A549 (cell line): ENCODE measurements around the gene SYP. TPM values are rescaled to one million over a fixed set of nuclear protein-coding genes. Genes with fewer than 3 reads are reported as not detected.
"Not testable (repeated sequence)": the region's sequence is repeated elsewhere in the genome, so short reads cannot be mapped to it uniquely, and the experiment has no call there.

ENCODE experiments used
- ATAC-seq, 2 experiments: fragments of 200-7000 bp in 1 of 2; fragments of >200 bp in 1 of 2; cut with Nextera tagmentation in 1 of 2; cut with Tn5 transposase in 1 of 2; 3 replicates each; pipeline versions ENCODE4 v1.8.0 to v1.9.1; 2018 to 2020; ENCODE audit warnings: mild to moderate bottlenecking in 1 of 2, moderate library complexity in 1 of 2
- CTCF ChIA-PET: fragments of 300-600 bp; sonication (Branson Sonifier 250); formaldehyde crosslinking; extraction: SDS; loops from one replicate; lab custom pipeline; 2021; ENCODE audit warnings: antibody characterized with exemption, inconsistent platforms; lab: Yijun Ruan, JAX
- POLR2A ChIA-PET: fragments of 350-600 bp; formaldehyde crosslinking; extraction: SDS; loops from one replicate; lab custom pipeline; 2021; ENCODE audit warnings: antibody characterized with exemption, inconsistent platforms; lab: Yijun Ruan, JAX
- DNase-seq, 2 experiments: peaks; one replicate each; pipeline versions ENCODE4 v3.0.0 to v3.0.0-alpha.2; 2011 to 2016; ENCODE audit warnings: low read depth in 1 of 2, low spot score in 1 of 2
- FAIRE-seq: peaks from 2 replicates; lab custom pipeline; 2011; peaks lifted over from hg19 to GRCh38; lab: Jason Lieb, UNC
- H3K27ac ChIP-seq, 2 experiments: fragments of >200 bp; sonication (Bioruptor Twin); formaldehyde crosslinking; 3 replicates each; pipeline ENCODE4 v1.5.1; 2016 to 2017
- H3K4me1 ChIP-seq: fragments of >200 bp; sonication (Bioruptor Twin); formaldehyde crosslinking; 3 replicates; pipeline ENCODE4 v1.6.1; 2016
- H3K4me2 ChIP-seq: fragments of >200 bp; sonication (Bioruptor Twin); formaldehyde crosslinking; 3 replicates; pipeline ENCODE4 v1.6.1; 2016
- H3K4me3 ChIP-seq: fragments of >200 bp; sonication (Bioruptor Twin); formaldehyde crosslinking; 3 replicates; pipeline ENCODE4 v1.5.1; 2016
- H3K9me3 ChIP-seq: fragments of >200 bp; sonication (Bioruptor Twin); formaldehyde crosslinking; 3 replicates; pipeline ENCODE4 v1.6.1; 2016
- BHLHE40 ChIP-seq: IDR thresholded peaks from 2 replicates; pipeline ENCODE4 v1.6.1; 2012; ENCODE audit warnings: low read depth, low read length, inconsistent platforms
- CEBPB ChIP-seq, 2 experiments: fragments of >200 bp in 1 of 2; sonication (Bioruptor Twin) in 1 of 2; formaldehyde crosslinking in 1 of 2; IDR thresholded peaks; 2 replicates each; pipeline ENCODE4 v1.6.1; 2012 to 2016
- CHD2 ChIP-seq: fragments of 150-350 bp; IDR thresholded peaks from 2 replicates; pipeline ENCODE4 v1.6.1; 2014; ENCODE audit warnings: low read length; ENCODE audit not compliant: partially characterized antibody
- CHD4 ChIP-seq: fragments of 200-600 bp; sonication (generic); IDR thresholded peaks from 2 replicates; pipeline ENCODE4 v1.6.1; 2016; ENCODE audit warnings: antibody characterized with exemption, mild to moderate bottlenecking, borderline replicate concordance
- FOSL2 ChIP-seq, 2 experiments: fragments of 450-650 bp in 1 of 2; fragments of >200 bp in 1 of 2; sonication (Bioruptor Twin) in 1 of 2; formaldehyde crosslinking; IDR thresholded peaks; 2 replicates each; pipeline versions ENCODE4 v1.5.0 to v1.6.1; 2016 to 2020; ENCODE audit warnings: mild to moderate bottlenecking in 1 of 2, moderate library complexity in 1 of 2
- GATA3 ChIP-seq: IDR thresholded peaks from 2 replicates; pipeline ENCODE4 v1.6.1; 2012; ENCODE audit warnings: borderline replicate concordance
- JUNB ChIP-seq: fragments of >200 bp; sonication (Bioruptor Twin); formaldehyde crosslinking; IDR thresholded peaks from 2 replicates; pipeline ENCODE4 v1.6.1; 2016
- NFE2L2 ChIP-seq: fragments of 150-350 bp; conservative IDR thresholded peaks from 2 replicates; pipeline ENCODE4 v1.6.1; 2014; ENCODE audit warnings: low read length
- NR3C1 ChIP-seq: fragments of >200 bp; sonication (Bioruptor Twin); formaldehyde crosslinking; IDR thresholded peaks from 3 replicates; pipeline ENCODE4 v1.6.1; 2017
- RARB ChIP-seq: fragments of 250-450 bp; sonication (Bioruptor Pico); IDR thresholded peaks from 2 replicates; pipeline ENCODE4 v1.8.0; 2021; ENCODE audit warnings: mild to moderate bottlenecking, moderate library complexity
- RNF2 ChIP-seq: fragments of 200-600 bp; sonication (generic); IDR thresholded peaks from 2 replicates; pipeline ENCODE4 v1.6.1; 2016; ENCODE audit warnings: low read depth, mild to moderate bottlenecking, antibody characterized with exemption, moderate library complexity, borderline replicate concordance
- TFCP2L1 ChIP-seq: fragments of 250-450 bp; sonication (Bioruptor Pico); IDR thresholded peaks from 2 replicates; pipeline ENCODE4 v1.5.0; 2021; ENCODE audit warnings: mild to moderate bottlenecking
- TP53 ChIP-seq: fragments of 250-450 bp; sonication (Bioruptor Pico); IDR thresholded peaks from 2 replicates; pipeline ENCODE4 v1.5.0; 2021; ENCODE audit warnings: mild to moderate bottlenecking, moderate library complexity
- ZSCAN20 ChIP-seq: fragments of 250-450 bp; sonication (Bioruptor Pico); IDR thresholded peaks from 2 replicates; pipeline ENCODE4 v1.8.0; 2022; ENCODE audit warnings: mild to moderate bottlenecking, moderate library complexity
- WGBS: methylation state at CpG from one replicate; pipeline ENCODE4 v1.1.6; 2017; ENCODE audit errors: missing lambda C conversion rate; 5-methylcytosine and 5-hydroxymethylcytosine counted together
- polyA plus RNA-seq, 4 experiments: library from polyadenylated mRNA; depleted of rRNA in 3 of 4; stranded (reverse); fragments of >200 nt; fragmentation: RNase III in 1 of 4; extraction: RNeasy Plus Mini Kit Qiagen cat#74134 plus additional on column Dnase treatment in 1 of 4; gene quantifications; 2 replicates in 3 of 4; 3 replicates in 1 of 4; pipeline ENCODE4 v1.2.3, GENCODE V29; 2011 to 2017
- TF ChIP-seq, protein P1 (sequence below): fragments of 150-350 bp; IDR thresholded peaks from 2 replicates; pipeline ENCODE4 v1.6.1; 2014; ENCODE audit warnings: low read depth, mild to moderate bottlenecking, low read length
- TF ChIP-seq, protein P2 (sequence below): IDR thresholded peaks from 2 replicates; pipeline ENCODE4 v1.6.1; 2012
- TF ChIP-seq, protein P3 (sequence below): fragments of >200 bp; sonication (Bioruptor Twin); formaldehyde crosslinking; IDR thresholded peaks from 3 replicates; pipeline ENCODE4 v1.6.1; 2016
- TF ChIP-seq, protein P4 (sequence below): fragments of 250-450 bp; sonication (Bioruptor Pico); IDR thresholded peaks from 2 replicates; pipeline ENCODE4 v1.5.0; 2021; ENCODE audit warnings: mild to moderate bottlenecking, moderate library complexity, borderline replicate concordance
- TF ChIP-seq, protein P5 (sequence below): IDR thresholded peaks from 2 replicates; pipeline ENCODE4 v1.6.1; 2012

SYP gene
- polyA plus RNA-seq, 2 of the 4 experiments (the other 2 are of a cell fraction), result 1.3 to 3.8 TPM

DNA sequence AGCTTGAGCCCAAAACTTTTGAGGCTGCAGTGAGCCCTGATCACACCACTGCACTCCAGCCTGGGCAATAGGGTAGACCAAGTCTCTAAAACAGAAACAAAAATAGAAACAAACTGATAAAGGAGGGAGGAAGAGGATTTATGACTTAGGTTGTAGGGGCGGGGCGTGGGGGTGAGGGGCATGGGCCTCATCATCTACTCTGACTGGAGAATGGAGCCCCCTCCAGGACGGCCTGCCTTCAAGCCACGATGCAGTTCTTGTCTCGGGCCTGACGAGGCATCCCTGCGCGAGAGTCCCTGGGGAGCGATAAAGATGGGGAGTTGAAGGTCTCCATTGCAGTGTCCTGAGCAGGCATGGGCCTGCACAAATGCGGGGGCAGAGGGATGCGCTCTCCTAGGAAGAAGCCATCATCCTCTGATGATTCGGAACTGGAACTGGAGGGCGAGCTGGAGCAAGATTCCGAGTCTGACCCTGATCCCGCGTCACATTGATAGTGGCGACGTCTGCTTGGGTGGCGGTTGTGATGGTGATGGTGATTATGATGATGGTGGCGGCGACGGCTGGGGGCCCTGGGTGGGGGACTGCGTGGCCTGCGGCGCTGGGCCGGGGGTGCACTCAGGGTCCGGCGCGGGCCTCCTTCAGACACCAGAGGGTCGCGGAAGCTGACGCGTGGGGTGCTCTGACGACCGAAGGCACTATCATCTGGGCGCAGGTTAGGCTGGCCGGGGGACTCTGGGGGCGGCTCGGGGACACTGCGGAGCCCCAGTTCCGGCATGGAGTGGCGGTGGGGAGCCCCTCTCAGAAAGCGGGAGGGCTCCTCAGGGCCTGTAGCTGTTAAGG is 24.3 kb downstream of the SYP start:
- FAIRE-seq (no peak), DNase-seq (no peak), ATAC-seq (no peak)
- Histone ChIP-seq H3K4me3 (no peak overlapping the region), H3K9me3 (no peaks in the 10 kb centered on the region), H3K4me1 (peaks cover 31% of the 10 kb centered on the region; the same call in 2 of the 3 replicates), H3K27ac (no peak overlapping the region), H3K4me2 (no peak overlapping the region)
- no peak for TF ChIP-seq RNF2
- no peak for TF ChIP-seq TP53
- TF ChIP-seq NFE2L2, result no peak
- no peak for TF ChIP-seq TFCP2L1 (CRISPR knock-in tag)
- TF ChIP-seq, protein P1, sequence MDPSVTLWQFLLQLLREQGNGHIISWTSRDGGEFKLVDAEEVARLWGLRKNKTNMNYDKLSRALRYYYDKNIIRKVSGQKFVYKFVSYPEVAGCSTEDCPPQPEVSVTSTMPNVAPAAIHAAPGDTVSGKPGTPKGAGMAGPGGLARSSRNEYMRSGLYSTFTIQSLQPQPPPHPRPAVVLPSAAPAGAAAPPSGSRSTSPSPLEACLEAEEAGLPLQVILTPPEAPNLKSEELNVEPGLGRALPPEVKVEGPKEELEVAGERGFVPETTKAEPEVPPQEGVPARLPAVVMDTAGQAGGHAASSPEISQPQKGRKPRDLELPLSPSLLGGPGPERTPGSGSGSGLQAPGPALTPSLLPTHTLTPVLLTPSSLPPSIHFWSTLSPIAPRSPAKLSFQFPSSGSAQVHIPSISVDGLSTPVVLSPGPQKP, result no peak
- TF ChIP-seq NR3C1, result no peak
- TF ChIP-seq, protein P2, sequence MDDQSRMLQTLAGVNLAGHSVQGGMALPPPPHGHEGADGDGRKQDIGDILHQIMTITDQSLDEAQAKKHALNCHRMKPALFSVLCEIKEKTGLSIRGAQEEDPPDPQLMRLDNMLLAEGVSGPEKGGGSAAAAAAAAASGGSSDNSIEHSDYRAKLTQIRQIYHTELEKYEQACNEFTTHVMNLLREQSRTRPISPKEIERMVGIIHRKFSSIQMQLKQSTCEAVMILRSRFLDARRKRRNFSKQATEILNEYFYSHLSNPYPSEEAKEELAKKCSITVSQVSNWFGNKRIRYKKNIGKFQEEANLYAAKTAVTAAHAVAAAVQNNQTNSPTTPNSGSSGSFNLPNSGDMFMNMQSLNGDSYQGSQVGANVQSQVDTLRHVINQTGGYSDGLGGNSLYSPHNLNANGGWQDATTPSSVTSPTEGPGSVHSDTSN, result no peak
- TF ChIP-seq, protein P3, sequence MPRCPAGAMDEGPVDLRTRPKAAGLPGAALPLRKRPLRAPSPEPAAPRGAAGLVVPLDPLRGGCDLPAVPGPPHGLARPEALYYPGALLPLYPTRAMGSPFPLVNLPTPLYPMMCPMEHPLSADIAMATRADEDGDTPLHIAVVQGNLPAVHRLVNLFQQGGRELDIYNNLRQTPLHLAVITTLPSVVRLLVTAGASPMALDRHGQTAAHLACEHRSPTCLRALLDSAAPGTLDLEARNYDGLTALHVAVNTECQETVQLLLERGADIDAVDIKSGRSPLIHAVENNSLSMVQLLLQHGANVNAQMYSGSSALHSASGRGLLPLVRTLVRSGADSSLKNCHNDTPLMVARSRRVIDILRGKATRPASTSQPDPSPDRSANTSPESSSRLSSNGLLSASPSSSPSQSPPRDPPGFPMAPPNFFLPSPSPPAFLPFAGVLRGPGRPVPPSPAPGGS, result no peak
- TF ChIP-seq FOSL2 (IDR thresholded peaks at IDR 0.05), result no peak
- no peak for TF ChIP-seq FOSL2 (CRISPR knock-in tag; IDR thresholded peaks at IDR 0.05)
- TF ChIP-seq, protein P4, sequence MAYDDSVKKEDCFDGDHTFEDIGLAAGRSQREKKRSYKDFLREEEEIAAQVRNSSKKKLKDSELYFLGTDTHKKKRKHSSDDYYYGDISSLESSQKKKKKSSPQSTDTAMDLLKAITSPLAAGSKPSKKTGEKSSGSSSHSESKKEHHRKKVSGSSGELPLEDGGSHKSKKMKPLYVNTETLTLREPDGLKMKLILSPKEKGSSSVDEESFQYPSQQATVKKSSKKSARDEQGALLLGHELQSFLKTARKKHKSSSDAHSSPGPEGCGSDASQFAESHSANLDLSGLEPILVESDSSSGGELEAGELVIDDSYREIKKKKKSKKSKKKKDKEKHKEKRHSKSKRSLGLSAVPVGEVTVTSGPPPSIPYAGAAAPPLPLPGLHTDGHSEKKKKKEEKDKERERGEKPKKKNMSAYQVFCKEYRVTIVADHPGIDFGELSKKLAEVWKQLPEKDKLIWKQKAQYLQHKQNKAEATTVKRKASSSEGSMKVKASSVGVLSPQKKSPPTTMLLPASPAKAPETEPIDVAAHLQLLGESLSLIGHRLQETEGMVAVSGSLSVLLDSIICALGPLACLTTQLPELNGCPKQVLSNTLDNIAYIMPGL (CRISPR knock-in tag), result no peak
- no peak for TF ChIP-seq BHLHE40
- no peak for TF ChIP-seq JUNB
- TF ChIP-seq, protein P5, sequence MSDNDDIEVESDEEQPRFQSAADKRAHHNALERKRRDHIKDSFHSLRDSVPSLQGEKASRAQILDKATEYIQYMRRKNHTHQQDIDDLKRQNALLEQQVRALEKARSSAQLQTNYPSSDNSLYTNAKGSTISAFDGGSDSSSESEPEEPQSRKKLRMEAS, result no peak
- TF ChIP-seq CEBPB (IDR thresholded peaks at IDR 0.05), result no peak
- TF ChIP-seq CHD4, result no peak
- no peak for TF ChIP-seq CHD2
- TF ChIP-seq GATA3, result no peak
- TF ChIP-seq RARB (CRISPR knock-in tag), result no peak
- POLR2A ChIA-PET, result no interaction called here
- WGBS, result 91% methylated on average over 20 of the region's 43 CpGs
- CTCF ChIA-PET, result interaction anchor here (1.7 kb wide), 1 partner anchor 20 kb away, joined by 6 read pairs; no protein-coding TSS in a partner anchor

DNA sequence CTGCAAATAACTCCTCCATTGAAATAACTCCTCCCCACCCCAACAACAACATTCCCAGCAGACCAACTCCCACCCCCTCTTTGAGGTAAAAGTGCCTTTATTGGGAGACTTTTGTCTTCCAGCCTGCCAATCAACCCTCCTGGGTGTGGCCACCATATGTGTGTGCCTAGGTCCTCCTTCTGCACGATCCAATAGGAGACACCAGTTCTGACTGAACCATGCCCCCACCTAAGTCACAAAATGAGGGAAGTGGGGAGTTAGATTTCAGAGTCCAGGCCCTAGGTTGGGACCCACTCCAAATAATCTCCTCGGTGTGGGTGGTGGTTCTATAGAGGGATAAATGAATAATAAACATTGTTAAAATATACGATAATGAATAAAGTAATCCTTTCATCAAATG is 25.3 kb downstream of the SYP start:
- FAIRE-seq (no peak), DNase-seq (peak in 1 of 2 experiments; percentile 38), ATAC-seq (no peak)
- Histone ChIP-seq H3K4me3 (no peak overlapping the region), H3K4me1 (peaks cover 31% of the 10 kb centered on the region; the same call in 2 of the 3 replicates), H3K9me3 (no peaks in the 10 kb centered on the region), H3K27ac (no peak overlapping the region), H3K4me2 (no peak overlapping the region)
- no peak for TF ChIP-seq ZSCAN20 (CRISPR knock-in tag)
- WGBS, result 77% methylated on average over 3 of the region's 3 CpGs
- ChIA-PET CTCF (interaction anchor here (1.0 kb wide), 1 partner anchor 11 kb away, joined by 3 read pairs; no protein-coding TSS in a partner anchor), POLR2A (no interaction called here)

DNA sequence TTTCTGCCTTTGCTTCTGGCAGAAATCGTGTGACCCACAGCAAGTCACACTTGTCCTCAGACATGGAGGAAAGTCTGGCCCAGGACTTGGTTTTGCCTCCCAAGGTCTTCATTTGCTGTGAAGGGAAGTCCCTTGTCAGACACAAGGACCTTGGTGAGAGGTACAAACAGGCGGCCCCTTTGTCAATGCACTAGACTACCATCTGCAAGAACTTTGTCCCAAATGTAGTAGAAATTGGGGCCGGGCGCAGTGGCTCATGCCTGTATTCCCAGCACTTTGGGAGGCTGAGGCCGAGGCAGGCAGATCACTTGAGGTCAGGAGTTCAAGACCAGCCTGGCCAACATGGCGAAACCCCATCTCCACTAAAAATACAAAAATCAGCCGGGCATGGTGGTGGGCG is 26.4 kb downstream of the SYP start:
- Histone ChIP-seq H3K4me1 (peaks cover 31% of the 10 kb centered on the region; the same call in 2 of the 3 replicates), H3K4me3 (peak overlapping the region; percentile 86; the same call in 1 of the 3 replicates), H3K27ac (peak overlapping the region in 1 of 2 experiments; percentile 96; a peak in 2 of 6 replicates), H3K4me2 (peak overlapping the region; percentile 88)
- H3K9me3 ChIP-seq, POLR2A ChIA-PET, ATAC-seq, FAIRE-seq, DNase-seq: not testable (repeated sequence)
- CTCF ChIA-PET, result interaction anchor here (0.9 kb wide), 1 partner anchor 18 kb away, joined by 4 read pairs; no protein-coding TSS in a partner anchor
- WGBS, result 91% methylated on average over 8 of the region's 8 CpGs
